Neural cell (in vitro differentiated cells): ENCODE results near the gene HPS6.

Experiments
- EZH2 ChIP-seq: fragments of 200-600, 300-800 bp; shearing (Covaris generic), sonication (generic); IDR thresholded peaks from 2 replicates; pipeline ENCODE4 v1.6.1; 2014; ENCODE audit warnings: antibody characterized with exemption, low read length, borderline replicate concordance, mild to moderate bottlenecking; ENCODE audit not compliant: insufficient read depth, poor library complexity, severe bottlenecking
- POLR2AphosphoS5 ChIP-seq: IDR thresholded peaks from 2 replicates; pipeline ENCODE4 v1.6.1; 2012
- TF ChIP-seq, protein P1 (sequence below): fragments of 450-650 bp; IDR thresholded peaks from 2 replicates; pipeline ENCODE4 v1.5.1; 2014; ENCODE audit warnings: antibody characterized with exemption, mild to moderate bottlenecking, moderate library complexity; ENCODE audit not compliant: poor library complexity, severe bottlenecking
- TF ChIP-seq, protein P2 (sequence below): IDR thresholded peaks from 2 replicates; pipeline ENCODE4 v1.6.1; 2012; ENCODE audit warnings: borderline replicate concordance

- TF ChIP-seq EZH2 (no peak), POLR2AphosphoS5 (no peak)
- TF ChIP-seq, protein P1, sequence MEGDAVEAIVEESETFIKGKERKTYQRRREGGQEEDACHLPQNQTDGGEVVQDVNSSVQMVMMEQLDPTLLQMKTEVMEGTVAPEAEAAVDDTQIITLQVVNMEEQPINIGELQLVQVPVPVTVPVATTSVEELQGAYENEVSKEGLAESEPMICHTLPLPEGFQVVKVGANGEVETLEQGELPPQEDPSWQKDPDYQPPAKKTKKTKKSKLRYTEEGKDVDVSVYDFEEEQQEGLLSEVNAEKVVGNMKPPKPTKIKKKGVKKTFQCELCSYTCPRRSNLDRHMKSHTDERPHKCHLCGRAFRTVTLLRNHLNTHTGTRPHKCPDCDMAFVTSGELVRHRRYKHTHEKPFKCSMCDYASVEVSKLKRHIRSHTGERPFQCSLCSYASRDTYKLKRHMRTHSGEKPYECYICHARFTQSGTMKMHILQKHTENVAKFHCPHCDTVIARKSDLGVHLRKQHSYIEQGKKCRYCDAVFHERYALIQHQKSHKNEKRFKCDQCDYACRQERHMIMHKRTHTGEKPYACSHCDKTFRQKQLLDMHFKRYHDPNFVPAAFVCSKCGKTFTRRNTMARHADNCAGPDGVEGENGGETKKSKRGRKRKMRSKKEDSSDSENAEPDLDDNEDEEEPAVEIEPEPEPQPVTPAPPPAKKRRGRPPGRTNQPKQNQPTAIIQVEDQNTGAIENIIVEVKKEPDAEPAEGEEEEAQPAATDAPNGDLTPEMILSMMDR, result no peak
- TF ChIP-seq, protein P2, sequence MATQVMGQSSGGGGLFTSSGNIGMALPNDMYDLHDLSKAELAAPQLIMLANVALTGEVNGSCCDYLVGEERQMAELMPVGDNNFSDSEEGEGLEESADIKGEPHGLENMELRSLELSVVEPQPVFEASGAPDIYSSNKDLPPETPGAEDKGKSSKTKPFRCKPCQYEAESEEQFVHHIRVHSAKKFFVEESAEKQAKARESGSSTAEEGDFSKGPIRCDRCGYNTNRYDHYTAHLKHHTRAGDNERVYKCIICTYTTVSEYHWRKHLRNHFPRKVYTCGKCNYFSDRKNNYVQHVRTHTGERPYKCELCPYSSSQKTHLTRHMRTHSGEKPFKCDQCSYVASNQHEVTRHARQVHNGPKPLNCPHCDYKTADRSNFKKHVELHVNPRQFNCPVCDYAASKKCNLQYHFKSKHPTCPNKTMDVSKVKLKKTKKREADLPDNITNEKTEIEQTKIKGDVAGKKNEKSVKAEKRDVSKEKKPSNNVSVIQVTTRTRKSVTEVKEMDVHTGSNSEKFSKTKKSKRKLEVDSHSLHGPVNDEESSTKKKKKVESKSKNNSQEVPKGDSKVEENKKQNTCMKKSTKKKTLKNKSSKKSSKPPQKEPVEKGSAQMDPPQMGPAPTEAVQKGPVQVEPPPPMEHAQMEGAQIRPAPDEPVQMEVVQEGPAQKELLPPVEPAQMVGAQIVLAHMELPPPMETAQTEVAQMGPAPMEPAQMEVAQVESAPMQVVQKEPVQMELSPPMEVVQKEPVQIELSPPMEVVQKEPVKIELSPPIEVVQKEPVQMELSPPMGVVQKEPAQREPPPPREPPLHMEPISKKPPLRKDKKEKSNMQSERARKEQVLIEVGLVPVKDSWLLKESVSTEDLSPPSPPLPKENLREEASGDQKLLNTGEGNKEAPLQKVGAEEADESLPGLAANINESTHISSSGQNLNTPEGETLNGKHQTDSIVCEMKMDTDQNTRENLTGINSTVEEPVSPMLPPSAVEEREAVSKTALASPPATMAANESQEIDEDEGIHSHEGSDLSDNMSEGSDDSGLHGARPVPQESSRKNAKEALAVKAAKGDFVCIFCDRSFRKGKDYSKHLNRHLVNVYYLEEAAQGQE, result no peak
Measured at GRCh38 chr10:102069071-102069470, 3.9 kb downstream of the HPS6 start.
